Neural progenitor cell (in vitro differentiated cells): ENCODE results near the gene SCLY. TPM values are rescaled to one million over a fixed set of nuclear protein-coding genes. Genes with fewer than 3 reads are reported as not detected.

Source experiments
- DNase-seq: peaks from one replicate; pipeline ENCODE4 v3.0.0-alpha.2; 2016; ENCODE audit warnings: low spot score
- H2AFZ ChIP-seq: fragments of 200-600 bp; sonication (generic); replicated peaks from 2 replicates; pipeline ENCODE4 v1.6.1; 2016; ENCODE audit warnings: antibody characterized with exemption
- H3F3A ChIP-seq: fragments of 200-600 bp; sonication (generic); 2 replicates; pipeline ENCODE4 v1.6.1; 2016; ENCODE audit warnings: antibody characterized with exemption, low read depth
- H3K27ac ChIP-seq: fragments of 200-600 bp; sonication (generic); 2 replicates; pipeline ENCODE4 v1.5.1; 2016; ENCODE audit warnings: mild to moderate bottlenecking
- H3K27me3 ChIP-seq: fragments of 200-600 bp; sonication (generic); 2 replicates; pipeline ENCODE4 v1.6.1; 2016; ENCODE audit warnings: mild to moderate bottlenecking, moderate library complexity
- H3K36me3 ChIP-seq: fragments of 200-600 bp; sonication (generic); 2 replicates; pipeline ENCODE4 v1.5.1; 2016
- H3K4me1 ChIP-seq: fragments of 200-600 bp; sonication (generic); 2 replicates; pipeline ENCODE4 v1.6.1; 2016; ENCODE audit warnings: mixed run types
- H3K4me2 ChIP-seq: fragments of 200-600 bp; sonication (generic); 2 replicates; pipeline ENCODE4 v1.6.1; 2016
- H3K4me3 ChIP-seq: fragments of 200-600 bp; sonication (generic); 2 replicates; pipeline ENCODE4 v1.5.1; 2016
- H3K79me2 ChIP-seq: fragments of 200-600 bp; sonication (generic); 2 replicates; pipeline ENCODE4 v1.6.1; 2016; ENCODE audit warnings: low read depth
- H3K9ac ChIP-seq: fragments of 200-600 bp; sonication (generic); 2 replicates; pipeline ENCODE4 v1.6.1; 2016
- H3K9me3 ChIP-seq: fragments of 200-600 bp; sonication (generic); 2 replicates; pipeline ENCODE4 v1.5.1; 2016; ENCODE audit warnings: low read depth
- H4K20me1 ChIP-seq: fragments of 200-600 bp; sonication (generic); 2 replicates; pipeline ENCODE4 v1.6.1; 2016; ENCODE audit warnings: low read depth
- H3K27ac Mint-ChIP-seq: 3 replicates; pipeline ENCODE4 v1.8.0; 2021; ENCODE audit warnings: mixed read lengths
- H3K27me3 Mint-ChIP-seq: 2 replicates; pipeline ENCODE4 v1.8.0; 2022; ENCODE audit warnings: low read depth, mild to moderate bottlenecking, inconsistent platforms, moderate library complexity, mixed read lengths; ENCODE audit not compliant: insufficient read depth
- H3K36me3 Mint-ChIP-seq: 3 replicates; pipeline ENCODE4 v1.8.0; 2021; ENCODE audit warnings: mixed read lengths
- H3K4me1 Mint-ChIP-seq: 3 replicates; pipeline ENCODE4 v1.8.0; 2021; ENCODE audit warnings: mixed read lengths
- H3K4me3 Mint-ChIP-seq: 3 replicates; pipeline ENCODE4 v1.8.0; 2021; ENCODE audit warnings: mild to moderate bottlenecking, moderate library complexity, mixed read lengths
- H3K9me3 Mint-ChIP-seq: 3 replicates; pipeline ENCODE4 v1.8.0; 2020; ENCODE audit warnings: mixed read lengths
- CTCF ChIP-seq: fragments of 200-600 bp; sonication (generic); IDR thresholded peaks from 2 replicates; pipeline ENCODE4 v1.5.1; 2017; ENCODE audit warnings: antibody characterized with exemption, mild to moderate bottlenecking
- EZH2 ChIP-seq: fragments of 200-600 bp; sonication (generic); IDR thresholded peaks from 2 replicates; pipeline ENCODE4 v1.6.1; 2017; ENCODE audit warnings: antibody characterized with exemption, mild to moderate bottlenecking, moderate library complexity
- EZH2phosphoT487 ChIP-seq: fragments of 200-600 bp; sonication (generic); IDR thresholded peaks from 2 replicates; pipeline ENCODE4 v1.6.1; 2017; ENCODE audit warnings: antibody characterized with exemption
- total RNA-seq: library from RNA; depleted of rRNA; stranded (reverse); fragments of >200 nt; gene quantifications from 2 replicates; pipeline ENCODE4 v1.2.3, GENCODE V29; 2015; ENCODE audit warnings: low replicate concordance

The SCLY gene
- total RNA-seq, 1 donor from 2014 or later, result 44.1 TPM

DNA sequence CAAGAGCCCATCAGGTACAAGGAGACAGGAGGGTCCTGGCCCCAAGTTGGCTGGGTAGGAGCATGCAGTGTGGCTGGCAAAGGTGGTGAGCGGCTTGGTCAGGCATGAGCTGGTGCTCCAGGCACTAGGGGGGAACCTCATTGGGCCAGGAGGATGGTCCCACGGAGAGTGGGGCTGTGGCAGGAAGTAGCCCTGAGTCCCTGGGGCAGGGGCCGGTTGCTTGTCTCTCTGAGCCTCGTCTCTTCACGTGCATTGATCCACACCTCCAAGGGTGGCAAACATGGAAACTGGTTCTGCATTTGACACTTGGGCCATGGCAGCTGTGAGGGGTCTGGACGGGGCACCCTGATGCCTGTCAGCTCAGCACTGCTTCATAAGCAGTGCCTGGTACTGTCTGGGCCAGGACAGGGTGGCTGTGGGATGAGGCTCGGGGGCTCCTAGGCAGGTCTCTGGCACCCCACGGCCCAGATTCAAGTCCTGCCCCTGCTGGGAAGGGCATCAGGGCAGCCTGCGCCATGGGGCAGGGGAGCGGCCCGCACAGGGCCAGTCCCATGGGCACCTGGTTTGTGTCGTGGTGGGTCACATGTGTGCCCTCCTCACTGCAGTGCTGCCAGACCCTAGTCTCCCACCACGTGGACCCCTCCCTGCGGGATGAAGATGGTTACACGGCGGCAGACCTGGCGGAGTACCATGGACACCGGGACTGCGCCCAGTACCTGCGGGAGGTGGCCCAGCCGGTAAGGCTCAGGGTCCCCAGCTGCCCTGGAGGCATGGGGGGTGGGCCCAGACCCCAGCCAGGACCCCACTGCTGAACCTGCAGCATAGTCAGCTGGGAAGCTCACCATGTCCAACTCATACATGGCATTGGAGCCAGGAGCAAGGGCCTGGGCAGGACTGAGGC is 55.7 kb downstream of the SCLY start:
- no peak overlapping the region for H3K27ac Mint-ChIP-seq
- peaks cover 21% of the 10 kb centered on the region for H3K9me3 Mint-ChIP-seq
- H3K4me3 Mint-ChIP-seq, result no peak overlapping the region
- no peak overlapping the region for H3K27ac ChIP-seq
- no peaks in the 10 kb centered on the region for H3K36me3 ChIP-seq
- no peaks in the 10 kb centered on the region for H3F3A ChIP-seq
- H3K36me3 Mint-ChIP-seq, result no peaks in the 10 kb centered on the region
- H3K4me2 ChIP-seq, result no peak overlapping the region
- peaks cover 7% of the 10 kb centered on the region for H3K4me1 ChIP-seq
- H3K9ac ChIP-seq, result no peak overlapping the region
- H3K27me3 ChIP-seq, result peaks cover 14% of the 10 kb centered on the region
- no peaks in the 10 kb centered on the region for H3K79me2 ChIP-seq
- no peak for DNase-seq
- peaks cover 13% of the 10 kb centered on the region for H3K27me3 Mint-ChIP-seq
- H3K4me3 ChIP-seq, result no peak overlapping the region
- TF ChIP-seq EZH2phosphoT487 (no peak), EZH2 (no peak), CTCF (no peak)
- H3K9me3 ChIP-seq, result peaks cover 10% of the 10 kb centered on the region
- H4K20me1 ChIP-seq, result no peaks in the 10 kb centered on the region
- H2AFZ ChIP-seq, result no peak overlapping the region
- H3K4me1 Mint-ChIP-seq, result no peaks in the 10 kb centered on the region

DNA sequence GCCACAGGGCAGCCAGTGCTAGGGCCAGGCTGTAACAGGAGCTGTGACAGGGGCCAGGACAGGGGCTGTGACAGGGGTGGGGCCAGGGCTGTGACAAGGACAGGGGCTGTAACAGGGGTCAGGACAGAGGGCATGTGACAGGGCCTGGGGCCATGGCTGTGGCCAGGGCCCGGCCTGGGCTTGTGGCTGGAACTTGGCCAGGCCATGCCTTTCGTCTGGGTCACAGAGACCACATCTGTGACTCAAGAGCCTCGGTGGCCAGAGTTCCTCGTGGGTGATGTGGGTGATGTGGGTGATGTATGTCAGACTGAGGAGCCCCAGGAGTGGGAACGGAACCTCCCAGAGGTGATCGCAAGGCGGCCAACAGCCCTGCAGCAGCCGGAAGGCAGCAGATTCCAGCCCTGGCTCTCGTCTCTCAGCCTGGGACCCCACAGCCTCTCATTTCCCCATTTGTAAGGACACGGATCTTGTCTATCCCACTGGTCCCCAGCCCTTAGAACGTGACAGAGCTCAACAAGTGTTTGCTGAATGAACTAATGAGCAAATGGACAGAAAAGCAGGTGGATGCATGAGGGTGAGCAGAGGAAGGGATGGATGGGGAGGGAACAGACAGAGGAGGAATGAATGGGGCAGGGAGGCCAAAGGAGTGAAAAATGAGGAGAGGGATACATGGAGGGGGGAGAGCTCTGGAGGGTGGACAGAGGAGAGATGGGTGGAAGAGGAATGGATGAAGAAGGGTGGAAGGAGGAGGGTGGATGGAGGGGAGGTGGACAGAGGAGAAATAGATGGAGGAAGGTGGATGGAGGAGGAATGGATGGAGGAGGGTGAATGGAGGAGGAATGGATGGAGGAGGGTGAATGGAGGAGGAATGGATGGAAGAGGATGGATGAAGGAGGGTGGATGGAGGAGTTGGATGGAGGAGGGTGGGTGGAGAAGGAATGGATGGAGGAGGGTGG is 56.7 kb downstream of the SCLY start:
- H3K27ac ChIP-seq, result no peak overlapping the region
- no peak overlapping the region for H3K27ac Mint-ChIP-seq
- no peak overlapping the region for H3K9ac ChIP-seq

More for the DNA sequence above, 56.7 kb downstream of the SCLY start:
- H3K27me3 Mint-ChIP-seq, result peaks cover 13% of the 10 kb centered on the region
- no peak overlapping the region for H3K4me2 ChIP-seq
- peaks cover 14% of the 10 kb centered on the region for H3K27me3 ChIP-seq
- no peaks in the 10 kb centered on the region for H4K20me1 ChIP-seq
- no peak for DNase-seq
- no peaks in the 10 kb centered on the region for H3K4me1 Mint-ChIP-seq
- H3F3A ChIP-seq, result no peaks in the 10 kb centered on the region
- TF ChIP-seq EZH2phosphoT487 (no peak), EZH2 (no peak), CTCF (no peak)
- no peaks in the 10 kb centered on the region for H3K36me3 Mint-ChIP-seq
- peaks cover 6% of the 10 kb centered on the region for H3K9me3 ChIP-seq
- peaks cover 7% of the 10 kb centered on the region for H3K4me1 ChIP-seq
- no peaks in the 10 kb centered on the region for H3K36me3 ChIP-seq
- no peaks in the 10 kb centered on the region for H3K79me2 ChIP-seq
- no peak overlapping the region for H3K4me3 Mint-ChIP-seq
- H3K9me3 Mint-ChIP-seq, result peaks cover 14% of the 10 kb centered on the region
- no peak overlapping the region for H3K4me3 ChIP-seq
- H2AFZ ChIP-seq, result no peak overlapping the region
